A673 (cell line): ENCODE results near the gene SLC39A5.

Experiments used
- CTCF ChIP-seq: fragments of 300-800, 200-600 bp; sonication (generic); conservative IDR thresholded peaks from 2 replicates; pipeline ENCODE4 v1.5.1; 2017; ENCODE audit warnings: low read depth, mild to moderate bottlenecking, antibody characterized with exemption, low read length, moderate library complexity, mixed read lengths
- EZH2 ChIP-seq: fragments of 200-600 bp; sonication (generic); IDR thresholded peaks from 2 replicates; pipeline ENCODE4 v1.6.1; 2017; ENCODE audit warnings: borderline replicate concordance, low read depth, mild to moderate bottlenecking, mixed read lengths, antibody characterized with exemption, low read length; ENCODE audit not compliant: poor library complexity, severe bottlenecking

GRCh38 chr12:56266693-56267442, 37.0 kb downstream of the SLC39A5 start, which contains the start of gene COQ10A:
- TF ChIP-seq CTCF (peak; percentile 62), EZH2 (no peak)
